Measurements from ENCODE around the gene RFX3. TPM values are rescaled to one million over a fixed set of nuclear protein-coding genes. Genes with fewer than 3 reads are reported as not detected.

RFX3 gene
- total RNA-seq, 1 experiment from 2014 or later, result 4.5 TPM

GRCh38 chr9:3224931-3225330 lies 300.9 kb downstream of the RFX3 start:
- Histone ChIP-seq H3K4me1 (ENCODE audit: insufficient read depth, low read length) (no peaks in the 10 kb centered on the region), H3K27me3 (ENCODE audit: low read length) (no peaks in the 10 kb centered on the region), H3K9ac (ENCODE audit: low read length) (no peak overlapping the region), H3K79me2 (ENCODE audit: low read length) (no peaks in the 10 kb centered on the region), H3F3A (ENCODE audit: low read length, unreplicated experiment) (no peaks in the 10 kb centered on the region), H3K4me2 (ENCODE audit: low read length) (no peak overlapping the region), H4K20me1 (ENCODE audit: low read length) (no peaks in the 10 kb centered on the region), H2AFZ (ENCODE audit: low read length) (no peak overlapping the region), H3K36me3 (ENCODE audit: low read depth, low read length) (no peaks in the 10 kb centered on the region), H3K9me2 (replicated peaks; ENCODE audit: low read length) (no peaks in the 10 kb centered on the region), H3K4me3 (ENCODE audit: low read length) (no peak overlapping the region), H3K9me3 (ENCODE audit: low read length) (no peaks in the 10 kb centered on the region), H3K27ac (ENCODE audit: low read length) (no peak overlapping the region)
- DNase-seq (no peak), ATAC-seq (no peak)
- intact Hi-C loops (cut with micrococcal nuclease), result no loop called here
- no TSS peak for BruUV-seq (replicated peaks)
- POLR2A ChIA-PET (ENCODE audit: unreplicated experiment), result no interaction called here
- TF ChIP-seq EZH2phosphoT487 (IDR thresholded peaks at IDR 0.05; ENCODE audit: borderline replicate concordance, low read length), result no peak
- no peak for TF ChIP-seq EZH2 (IDR thresholded peaks at IDR 0.05; ENCODE audit: low read length, unreplicated experiment)
- TF ChIP-seq, protein P1, sequence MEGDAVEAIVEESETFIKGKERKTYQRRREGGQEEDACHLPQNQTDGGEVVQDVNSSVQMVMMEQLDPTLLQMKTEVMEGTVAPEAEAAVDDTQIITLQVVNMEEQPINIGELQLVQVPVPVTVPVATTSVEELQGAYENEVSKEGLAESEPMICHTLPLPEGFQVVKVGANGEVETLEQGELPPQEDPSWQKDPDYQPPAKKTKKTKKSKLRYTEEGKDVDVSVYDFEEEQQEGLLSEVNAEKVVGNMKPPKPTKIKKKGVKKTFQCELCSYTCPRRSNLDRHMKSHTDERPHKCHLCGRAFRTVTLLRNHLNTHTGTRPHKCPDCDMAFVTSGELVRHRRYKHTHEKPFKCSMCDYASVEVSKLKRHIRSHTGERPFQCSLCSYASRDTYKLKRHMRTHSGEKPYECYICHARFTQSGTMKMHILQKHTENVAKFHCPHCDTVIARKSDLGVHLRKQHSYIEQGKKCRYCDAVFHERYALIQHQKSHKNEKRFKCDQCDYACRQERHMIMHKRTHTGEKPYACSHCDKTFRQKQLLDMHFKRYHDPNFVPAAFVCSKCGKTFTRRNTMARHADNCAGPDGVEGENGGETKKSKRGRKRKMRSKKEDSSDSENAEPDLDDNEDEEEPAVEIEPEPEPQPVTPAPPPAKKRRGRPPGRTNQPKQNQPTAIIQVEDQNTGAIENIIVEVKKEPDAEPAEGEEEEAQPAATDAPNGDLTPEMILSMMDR (conservative IDR thresholded peaks at IDR 0.05; ENCODE audit: low read depth, low read length), result no peak
- CTCF ChIA-PET, result no interaction called here

DNA sequence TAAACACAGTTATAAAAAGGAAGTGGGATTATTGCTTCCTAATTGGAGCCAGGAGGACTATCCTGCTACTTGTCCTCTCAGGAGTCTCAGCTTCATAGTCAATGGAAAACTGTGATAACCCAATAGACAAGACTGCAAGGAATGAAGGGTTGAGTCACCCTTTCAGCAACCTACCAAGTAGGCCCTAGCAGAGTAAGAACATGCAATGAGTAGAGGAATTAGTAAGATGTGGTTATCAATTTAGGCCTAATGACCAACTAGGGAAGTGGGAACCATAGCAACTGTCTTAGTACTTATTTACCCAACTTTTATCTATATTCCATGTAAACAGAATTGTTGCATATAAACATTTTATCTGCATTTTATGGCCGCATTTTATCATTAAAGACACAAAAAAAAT lies 310.1 kb downstream of the RFX3 start:
- no peak overlapping the region for H3K9ac ChIP-seq (ENCODE audit: low read length)
- no peaks in the 10 kb centered on the region for H3K9me3 ChIP-seq (ENCODE audit: low read length)
- no peak overlapping the region for H3K4me3 ChIP-seq (ENCODE audit: low read length)
- H3K36me3 ChIP-seq (ENCODE audit: low read depth, low read length), result no peaks in the 10 kb centered on the region
- no peaks in the 10 kb centered on the region for H3F3A ChIP-seq (ENCODE audit: low read length, unreplicated experiment)
- ChIA-PET CTCF (interaction anchor here (0.6 kb wide), 1 partner anchor 1153 kb away, joined by 3 read pairs; no protein-coding TSS in a partner anchor), POLR2A (ENCODE audit: unreplicated experiment) (no interaction called here)
- H3K4me1 ChIP-seq (ENCODE audit: insufficient read depth, low read length), result no peaks in the 10 kb centered on the region
- TF ChIP-seq EZH2phosphoT487 (IDR thresholded peaks at IDR 0.05; ENCODE audit: borderline replicate concordance, low read length) (no peak), EZH2 (IDR thresholded peaks at IDR 0.05; ENCODE audit: low read length, unreplicated experiment) (no peak)
- TF ChIP-seq, protein P1 (conservative IDR thresholded peaks at IDR 0.05; ENCODE audit: low read depth, low read length), result no peak
- H2AFZ ChIP-seq (ENCODE audit: low read length), result no peak overlapping the region
- no peak overlapping the region for H3K4me2 ChIP-seq (ENCODE audit: low read length)
- no peaks in the 10 kb centered on the region for H3K9me2 ChIP-seq (replicated peaks; ENCODE audit: low read length)
- H3K27ac ChIP-seq (ENCODE audit: low read length), result no peak overlapping the region
- no peak for DNase-seq
- no peaks in the 10 kb centered on the region for H3K79me2 ChIP-seq (ENCODE audit: low read length)
- 0 out of 2 replicates have a peak, but pooled peaks cover 8% of the 10 kb centered on the region for H3K27me3 ChIP-seq (ENCODE audit: low read length)
- no peak for ATAC-seq
- H4K20me1 ChIP-seq (ENCODE audit: low read length), result no peaks in the 10 kb centered on the region
- intact Hi-C loops (cut with micrococcal nuclease), result no loop called here
- BruUV-seq (replicated peaks), result no TSS peak

- Histone ChIP-seq H2AFZ (ENCODE audit: low read length) (no peak overlapping the region), H3K4me1 (ENCODE audit: insufficient read depth, low read length) (no peaks in the 10 kb centered on the region), H3K27me3 (ENCODE audit: low read length) (peaks cover 14% of the 10 kb centered on the region; the same call in 1 of the 2 replicates), H3K4me3 (ENCODE audit: low read length) (no peak overlapping the region), H4K20me1 (ENCODE audit: low read length) (no peaks in the 10 kb centered on the region), H3K79me2 (ENCODE audit: low read length) (no peaks in the 10 kb centered on the region), H3K27ac (ENCODE audit: low read length) (no peak overlapping the region), H3K9me2 (replicated peaks; ENCODE audit: low read length) (no peaks in the 10 kb centered on the region), H3K4me2 (ENCODE audit: low read length) (no peak overlapping the region), H3K36me3 (ENCODE audit: low read depth, low read length) (no peaks in the 10 kb centered on the region), H3K9me3 (ENCODE audit: low read length) (no peaks in the 10 kb centered on the region), H3K9ac (ENCODE audit: low read length) (no peak overlapping the region), H3F3A (ENCODE audit: low read length, unreplicated experiment) (no peaks in the 10 kb centered on the region)
- no peak for TF ChIP-seq EZH2 (IDR thresholded peaks at IDR 0.05; ENCODE audit: low read length, unreplicated experiment)
- TF ChIP-seq, protein P1 (conservative IDR thresholded peaks at IDR 0.05; ENCODE audit: low read depth, low read length), result no peak
- TF ChIP-seq EZH2phosphoT487 (IDR thresholded peaks at IDR 0.05; ENCODE audit: borderline replicate concordance, low read length), result no peak
- intact Hi-C loops (cut with micrococcal nuclease), result no loop called here
- CTCF ChIA-PET, result no interaction called here
- POLR2A ChIA-PET (ENCODE audit: unreplicated experiment), result no interaction called here
- BruUV-seq (replicated peaks), result no TSS peak
- no peak for ATAC-seq
- DNase-seq, result no peak
Measured at GRCh38 chr9:3214741-3215140, 311.1 kb downstream of the RFX3 start.
